ENCODE results near the gene COPRS.

The COPRS gene

GRCh38 chr17:31858642-31859486, at the start of gene COPRS:
COPRS (minus strand) TSS chr17:31859244; CDS start chr17:31859199, 45 bp downstream.
- peak; percentile 50 to 79 (median 70) for DNase-seq (ENCODE audit: low read depth in 4 of 4, low spot score in 1 of 4)

- no peak for DNase-seq (ENCODE audit: low read depth in 4 of 4, low spot score in 1 of 4)
Observed at GRCh38 chr17:31908386-31908785, 49.3 kb upstream of the COPRS start.

DNA sequence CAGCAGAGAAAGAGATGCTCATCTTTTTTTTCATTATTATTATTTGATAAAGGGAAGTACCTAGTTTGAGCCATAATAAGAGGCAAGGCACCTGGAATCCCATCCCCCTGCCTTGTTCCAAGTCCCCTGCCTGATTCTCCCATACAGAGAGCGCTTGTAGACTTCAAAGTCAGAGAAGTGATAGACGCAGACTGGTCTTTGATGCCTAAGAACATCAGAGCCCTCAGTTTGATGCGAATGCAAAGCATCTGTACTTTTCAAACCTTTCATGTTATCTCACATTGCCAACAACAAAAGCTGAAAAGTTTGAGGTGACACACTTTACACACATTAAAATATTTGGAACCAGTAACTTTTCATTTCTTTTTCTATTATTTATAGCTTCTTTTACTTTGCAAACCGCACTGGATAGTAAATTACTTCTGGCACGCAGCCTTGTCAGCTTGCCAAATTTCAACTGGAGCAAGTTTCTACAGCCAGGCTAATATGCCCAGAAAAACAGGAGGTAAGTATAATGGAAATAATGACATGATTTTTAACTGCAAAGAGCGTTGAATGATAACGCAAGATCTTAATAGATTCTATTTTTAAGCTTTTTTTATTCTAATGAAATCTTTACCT, 48.4 kb upstream of the COPRS start:
- no peak for DNase-seq (ENCODE audit: low read depth in 4 of 4, low spot score in 1 of 4)

DNA sequence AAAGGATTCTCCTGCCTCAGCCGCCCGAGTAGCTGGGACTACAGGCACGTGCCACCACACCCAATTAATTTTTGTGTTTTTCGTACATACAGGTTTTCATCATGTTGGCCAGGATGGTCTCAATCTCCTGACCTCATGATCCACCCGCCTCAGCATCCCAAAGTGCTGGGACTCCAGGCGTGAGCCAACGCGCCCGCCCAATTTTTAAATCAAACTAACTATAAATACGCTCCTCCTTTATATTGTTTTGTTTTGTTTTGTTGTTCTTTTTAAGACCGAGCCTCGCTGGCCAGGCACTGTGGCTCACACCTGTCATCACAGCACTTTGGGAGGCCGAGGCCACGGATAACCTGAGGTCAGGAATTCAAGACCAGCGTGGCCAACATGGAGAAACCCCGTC, 44.4 kb upstream of the COPRS start:
- DNase-seq (ENCODE audit: low read depth in 4 of 4, low spot score in 1 of 4), result no peak

GRCh38 chr17:31902693-31903092, 43.6 kb upstream of the COPRS start:
- DNase-seq (ENCODE audit: low read depth in 4 of 4, low spot score in 1 of 4), result no peak

GRCh38 chr17:31900877-31901276, 41.8 kb upstream of the COPRS start:
- no peak for DNase-seq (ENCODE audit: low read depth in 4 of 4, low spot score in 1 of 4)

DNA sequence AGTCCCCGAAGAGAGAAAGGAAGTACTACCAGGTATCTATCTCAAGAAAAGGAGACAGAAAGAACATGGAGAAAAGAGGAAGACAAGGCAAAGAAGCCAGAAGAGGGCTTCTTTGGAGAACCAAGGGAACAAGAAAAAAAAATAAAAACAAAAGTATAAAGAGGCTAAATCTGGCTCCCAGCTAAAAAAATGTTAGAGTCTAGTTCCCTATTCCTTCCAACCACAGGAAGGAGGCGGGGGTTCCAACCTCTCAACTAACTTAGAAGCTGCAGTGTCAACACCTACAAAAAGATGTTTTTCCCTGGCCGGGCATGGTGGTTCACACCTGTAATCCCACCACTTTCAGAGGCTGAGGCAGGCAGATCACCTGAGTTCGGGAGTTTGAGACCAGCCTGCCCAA, 29.1 kb upstream of the COPRS start:
- DNase-seq (ENCODE audit: low read depth in 4 of 4, low spot score in 1 of 4), result no peak

- DNase-seq (ENCODE audit: low read depth in 4 of 4, low spot score in 1 of 4), result no peak
Observed at GRCh38 chr17:31882571-31882970, 23.5 kb upstream of the COPRS start.

- DNase-seq (ENCODE audit: low read depth in 4 of 4, low spot score in 1 of 4), result no peak
Observed at GRCh38 chr17:31880311-31880710, 21.3 kb upstream of the COPRS start.

DNA sequence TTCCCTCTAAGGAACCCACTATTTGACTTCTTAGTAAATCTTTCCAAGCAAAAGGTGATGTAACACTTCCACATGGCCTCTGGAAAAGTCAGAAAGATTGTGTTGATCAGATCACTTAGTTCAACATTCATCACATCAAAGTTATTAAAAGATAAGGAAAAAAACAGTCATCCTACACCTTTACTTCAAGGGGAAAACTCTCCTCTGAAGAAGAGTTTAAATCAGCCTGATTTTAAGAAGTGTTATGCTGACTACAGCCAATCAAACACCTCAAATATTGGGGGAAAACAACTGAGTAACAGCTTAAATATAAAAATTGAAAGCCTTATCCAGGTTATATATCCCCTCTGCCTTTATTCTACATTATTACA, 19.6 kb upstream of the COPRS start:
- DNase-seq (ENCODE audit: low read depth in 4 of 4, low spot score in 1 of 4), result no peak

- peak in 1 of 4 experiments; percentile 22 for DNase-seq (ENCODE audit: low read depth in 4 of 4, low spot score in 1 of 4)
Observed at GRCh38 chr17:31877911-31878702, 19.1 kb upstream of the COPRS start.

DNA sequence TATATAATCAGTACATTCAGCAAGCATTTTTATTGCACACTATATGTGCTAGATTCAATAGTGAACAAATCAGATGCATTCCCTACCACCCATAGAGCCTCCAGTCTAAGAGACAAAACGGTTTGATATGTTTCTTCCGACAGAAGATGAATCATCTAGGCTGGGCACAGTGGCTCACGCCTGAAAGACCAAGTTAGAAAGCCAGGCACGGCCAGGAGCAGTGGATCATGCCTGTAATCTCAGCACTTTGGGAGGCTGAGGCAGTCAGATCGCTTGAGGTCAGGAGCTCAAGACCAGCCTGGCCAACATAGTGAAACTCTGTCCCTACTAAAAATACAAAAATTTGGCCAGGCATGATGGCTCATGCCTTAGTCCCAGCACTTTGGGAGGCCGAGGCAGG, 18.3 kb upstream of the COPRS start:
- no peak for DNase-seq (ENCODE audit: low read depth in 4 of 4, low spot score in 1 of 4)

GRCh38 chr17:31875081-31875480, 16.0 kb upstream of the COPRS start:
- no peak for DNase-seq (ENCODE audit: low read depth in 4 of 4, low spot score in 1 of 4)

DNA sequence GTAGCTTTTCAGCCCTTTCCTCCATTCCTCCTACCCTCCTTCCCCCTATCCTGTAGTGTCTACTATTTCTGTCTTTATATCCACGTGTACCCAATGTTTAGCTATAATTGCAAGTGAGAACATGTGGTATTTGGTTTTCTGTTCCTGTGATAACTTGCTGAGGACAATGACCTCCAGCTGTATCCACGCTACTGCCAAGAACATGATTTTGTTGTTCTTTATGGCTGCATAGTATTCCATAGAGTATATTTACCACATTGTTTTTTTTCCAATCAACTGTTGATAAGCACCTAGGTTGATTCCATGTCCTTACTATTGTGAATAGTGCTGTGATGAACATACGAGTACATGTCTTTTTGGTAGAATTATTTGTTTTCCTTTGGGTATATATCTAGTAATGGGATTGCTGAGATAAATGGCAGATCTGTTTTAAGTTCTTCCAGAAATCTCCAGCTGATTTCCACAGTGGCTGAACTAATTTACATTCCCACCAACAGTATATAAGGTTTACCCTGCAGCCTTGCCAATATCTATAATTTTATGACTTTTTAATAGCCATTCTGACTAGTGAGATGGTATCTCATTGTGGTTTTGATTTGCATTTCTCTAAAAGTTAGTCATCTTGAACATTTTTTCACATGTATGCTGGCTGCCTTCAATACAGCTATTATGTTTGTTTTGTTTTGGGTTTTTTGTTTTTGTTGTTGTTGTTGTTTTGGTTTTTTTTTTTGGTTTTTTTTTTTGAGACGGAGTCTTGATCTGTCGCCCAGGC, 10.9 kb upstream of the COPRS start:
- DNase-seq (ENCODE audit: low read depth in 4 of 4, low spot score in 1 of 4), result no peak

DNA sequence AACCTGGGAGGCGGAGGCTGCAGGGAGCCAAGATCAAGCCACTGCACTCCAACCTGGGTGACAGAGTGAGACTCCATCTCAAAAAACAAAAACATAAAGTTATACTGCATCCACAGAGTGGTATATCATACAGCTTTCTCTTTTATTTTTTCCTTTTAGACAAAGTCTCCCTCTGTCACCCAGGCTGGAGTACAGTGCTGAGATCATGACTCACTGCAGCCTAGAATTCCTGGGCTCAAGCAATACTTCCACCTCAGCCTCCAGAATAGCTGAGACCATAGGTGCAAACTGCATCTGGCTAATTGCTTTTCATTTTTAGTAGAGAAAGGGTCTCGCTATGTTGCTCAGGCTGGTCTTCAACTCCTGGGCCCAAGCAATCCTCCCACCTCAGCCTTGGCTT, 10.0 kb upstream of the COPRS start:
- DNase-seq (ENCODE audit: low read depth in 4 of 4, low spot score in 1 of 4), result no peak

- no peak for DNase-seq (ENCODE audit: low read depth in 4 of 4, low spot score in 1 of 4)
Observed at GRCh38 chr17:31859487-31860008, 504 bp upstream of the COPRS start.

DNA sequence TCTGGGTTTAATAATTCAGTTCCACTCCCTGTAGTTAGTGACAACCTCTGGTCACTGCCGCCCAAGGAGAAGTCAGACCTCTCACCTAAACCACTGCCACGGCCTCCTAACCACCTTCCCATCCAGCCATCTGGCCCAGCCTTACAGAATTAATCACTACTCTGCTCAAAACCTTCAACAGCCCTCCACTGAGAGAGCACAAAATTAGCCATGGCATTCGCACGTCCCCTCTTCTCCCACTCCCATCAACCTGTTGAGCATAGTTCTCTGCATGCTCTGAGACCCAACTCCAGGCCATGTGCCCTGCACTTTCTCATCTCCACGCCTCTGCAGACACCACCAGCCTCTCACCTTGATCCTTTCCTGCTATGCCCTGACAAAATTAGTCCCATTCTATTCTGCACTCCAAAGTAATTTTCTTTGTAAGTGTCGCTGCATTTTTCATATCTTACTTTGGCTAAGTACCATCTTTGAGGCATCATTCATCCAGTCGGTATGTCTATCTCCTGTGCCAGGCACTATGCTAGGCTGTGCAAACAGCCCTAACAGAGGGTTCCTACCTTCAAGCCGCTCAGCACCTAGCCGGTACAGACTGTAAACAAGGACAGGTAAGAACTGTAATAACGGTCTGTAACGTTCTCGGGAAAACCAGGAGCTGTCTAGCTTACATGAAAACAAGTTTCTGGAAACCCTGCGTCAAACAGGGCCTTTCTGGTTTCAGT, 963 bp downstream of the COPRS start:
- DNase-seq (ENCODE audit: low read depth in 4 of 4, low spot score in 1 of 4), result no peak

- DNase-seq (ENCODE audit: low read depth in 4 of 4, low spot score in 1 of 4), result no peak
Observed at GRCh38 chr17:31856750-31857149, 2.3 kb downstream of the COPRS start.

- no peak for DNase-seq (ENCODE audit: low read depth in 4 of 4, low spot score in 1 of 4)
Observed at GRCh38 chr17:31854672-31855071, 4.4 kb downstream of the COPRS start.

DNA sequence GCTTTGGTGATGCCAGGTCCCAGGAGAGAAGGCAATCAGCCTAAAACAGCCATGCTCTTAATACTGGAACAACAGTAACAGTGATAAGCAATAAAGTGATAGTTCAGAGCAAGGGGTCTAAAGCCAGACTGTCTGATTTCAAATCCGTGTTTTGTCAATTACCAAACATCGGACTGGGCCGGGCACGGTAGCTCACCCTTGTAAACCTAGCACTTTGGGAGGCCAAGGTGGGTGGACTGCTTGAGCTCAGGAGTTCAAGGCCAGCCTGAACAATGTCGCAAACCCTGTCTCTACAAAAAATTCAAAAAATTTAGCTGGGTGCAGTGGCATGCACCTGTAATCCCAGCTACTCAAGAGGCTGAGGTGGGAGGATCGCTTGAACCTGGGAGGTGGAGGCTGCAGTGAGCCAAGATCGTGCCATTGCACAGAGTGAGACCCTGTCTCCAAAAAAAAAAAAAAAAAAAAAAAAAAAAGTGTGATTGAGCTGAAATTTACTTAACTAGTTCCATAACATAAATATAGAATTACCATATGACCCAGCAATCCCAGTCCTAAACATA, 5.1 kb downstream of the COPRS start:
- DNase-seq (ENCODE audit: low read depth in 4 of 4, low spot score in 1 of 4), result no peak
